Measurements from ENCODE around the gene KRT3.
A peak's percentile ranks its signal among the peaks of the same experiment; 100 is the strongest.
"Not testable (repeated sequence)": the region's sequence is repeated elsewhere in the genome, so short reads cannot be mapped to it uniquely, and the experiment has no call there.

KRT3 gene

DNA sequence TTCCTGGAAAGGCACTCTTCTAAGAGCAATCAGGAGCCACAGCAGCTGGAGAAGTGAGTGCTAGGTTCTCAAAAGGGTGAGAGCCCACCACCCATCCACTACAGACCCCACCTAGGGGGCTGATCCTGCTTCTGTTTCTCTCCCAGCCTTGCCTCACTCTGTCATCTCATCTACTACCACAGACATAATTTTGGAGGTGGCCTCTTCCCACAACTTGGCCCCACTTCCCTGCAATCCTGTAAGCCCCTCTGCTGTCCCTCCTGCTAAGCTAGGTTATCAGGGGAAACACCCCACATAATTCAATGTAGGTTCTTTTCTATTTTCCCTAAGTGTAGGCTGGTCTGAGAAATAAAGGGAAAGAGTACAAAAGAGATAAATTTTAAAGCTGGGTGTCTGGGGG is 35.3 kb downstream of the KRT3 start:
- no peak for DNase-seq (ENCODE audit: low read depth)

DNA sequence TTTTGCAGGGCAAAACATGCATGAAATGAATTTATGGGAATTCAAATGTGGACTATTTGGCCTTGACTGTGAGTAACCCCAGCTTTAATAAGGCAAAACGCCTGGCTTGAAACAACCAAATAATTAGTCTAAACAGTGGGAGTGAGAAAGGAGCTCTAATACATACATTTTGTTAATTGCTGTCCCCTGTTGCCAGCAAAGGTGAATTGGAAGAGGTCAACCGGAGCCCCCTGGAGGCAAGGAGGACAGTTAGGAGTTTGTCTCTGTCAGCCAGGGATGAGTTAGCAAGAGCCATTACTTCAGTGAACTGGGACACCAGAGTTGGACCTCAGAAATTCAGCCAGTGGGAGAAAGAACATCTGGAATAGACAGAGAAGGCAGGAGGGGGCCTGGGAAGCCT is 36.2 kb downstream of the KRT3 start:
- no peak for DNase-seq (ENCODE audit: low read depth)

DNA sequence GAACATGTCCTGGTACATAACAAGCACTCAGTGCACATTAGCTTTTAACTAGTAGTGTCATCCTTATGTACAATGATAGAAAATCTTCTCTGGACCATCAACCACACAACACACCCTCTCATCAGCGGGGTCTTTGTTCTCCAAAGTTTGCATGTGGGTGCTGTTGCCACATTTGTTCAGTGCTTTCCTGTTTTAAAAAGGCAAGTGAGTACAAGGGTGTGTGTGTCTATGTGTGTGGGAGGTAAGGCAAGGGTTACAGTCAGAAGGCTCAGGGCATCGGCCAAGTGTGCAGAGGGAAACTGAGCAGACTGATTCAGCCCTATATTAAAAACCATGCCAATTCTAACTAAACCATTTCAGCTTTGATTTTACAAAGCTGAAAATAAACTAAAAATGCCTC is 36.7 kb downstream of the KRT3 start:
- no peak for DNase-seq (ENCODE audit: low read depth)

DNA sequence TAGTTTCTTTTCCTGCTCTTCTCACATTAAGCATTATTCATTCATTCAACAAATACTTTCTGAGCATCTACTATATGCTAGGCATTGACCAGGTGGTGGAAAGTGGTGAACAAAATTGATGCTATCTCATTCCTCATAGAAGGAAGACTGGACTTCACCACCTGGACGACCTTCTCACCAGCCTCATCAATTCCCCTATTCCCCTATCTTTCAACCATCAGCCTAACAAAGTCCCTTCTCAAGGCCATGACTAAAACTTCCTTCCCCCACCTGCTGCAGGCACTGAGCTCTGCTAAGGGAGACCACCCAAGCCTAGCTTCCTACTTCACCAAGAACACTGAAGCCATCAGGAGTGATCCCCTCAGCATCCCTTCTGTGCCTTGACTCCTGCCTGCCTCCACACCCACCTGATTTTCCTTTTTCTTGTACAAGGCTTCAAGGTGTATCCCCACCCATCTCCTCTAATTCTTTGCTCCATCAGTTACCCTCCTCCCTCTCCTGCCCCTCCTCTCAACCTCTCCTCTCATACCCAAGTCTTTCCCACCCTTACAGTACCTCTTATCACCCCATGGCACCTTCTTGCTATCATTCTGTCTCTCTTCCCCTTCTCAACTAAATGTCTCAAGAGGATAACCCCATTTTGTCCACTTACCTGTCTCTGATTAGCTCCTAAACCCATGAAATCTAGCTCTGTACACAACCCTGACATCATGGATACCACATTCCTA is 38.3 kb downstream of the KRT3 start:
- DNase-seq (ENCODE audit: low read depth): no peak

DNA sequence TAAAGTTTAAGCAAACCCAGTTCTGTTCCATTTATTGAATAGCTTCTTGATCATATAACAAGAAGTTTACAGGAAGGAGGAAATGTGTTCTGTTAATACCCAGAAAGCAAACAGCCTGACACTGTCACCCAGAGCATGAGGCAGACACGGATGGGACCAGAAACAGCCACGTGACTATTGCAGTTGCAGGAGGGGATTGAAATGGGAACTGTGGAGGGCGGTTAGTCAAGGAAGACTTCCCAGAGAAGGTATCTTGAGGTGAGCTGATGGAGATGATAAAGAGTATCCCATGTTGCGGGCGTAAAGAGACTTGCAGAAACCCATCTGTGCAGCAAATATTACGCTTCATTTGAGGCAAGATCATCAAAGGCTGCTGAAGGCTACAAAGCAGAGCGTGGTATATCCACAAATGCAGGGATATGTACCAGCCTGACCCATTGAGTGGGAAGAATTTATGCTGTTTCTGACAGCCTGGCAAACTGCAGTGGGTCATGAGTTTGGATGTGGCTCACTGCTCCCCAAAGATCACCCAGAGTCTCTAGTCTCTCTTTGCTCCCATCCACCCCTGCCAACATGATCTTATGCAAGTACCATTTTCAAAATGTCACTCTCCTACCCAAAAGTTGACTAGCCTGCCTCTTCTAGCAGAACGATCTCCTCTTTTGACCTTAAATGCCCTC is 39.5 kb downstream of the KRT3 start:
- DNase-seq (ENCODE audit: low read depth): no peak

DNA sequence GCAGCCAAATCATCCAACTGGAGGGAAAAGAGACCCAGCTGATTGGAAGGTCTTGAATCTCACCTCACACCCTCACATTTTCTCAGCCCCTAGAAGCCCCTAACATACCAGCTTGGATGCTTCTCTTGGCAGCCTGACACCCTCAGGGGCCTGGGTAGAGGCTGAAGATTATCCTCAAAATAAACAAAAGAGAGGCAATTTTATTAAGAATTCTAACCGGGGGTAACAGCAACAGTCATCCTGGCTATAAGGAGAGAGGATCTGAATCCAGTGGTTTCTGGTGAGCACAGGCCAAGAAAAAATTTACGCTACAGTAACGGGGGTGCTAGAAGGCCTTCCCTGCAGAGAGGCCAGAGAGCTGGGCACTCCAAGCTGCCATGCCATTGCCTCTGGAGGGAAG is 40.4 kb downstream of the KRT3 start:
- no peak for DNase-seq (ENCODE audit: low read depth)

DNA sequence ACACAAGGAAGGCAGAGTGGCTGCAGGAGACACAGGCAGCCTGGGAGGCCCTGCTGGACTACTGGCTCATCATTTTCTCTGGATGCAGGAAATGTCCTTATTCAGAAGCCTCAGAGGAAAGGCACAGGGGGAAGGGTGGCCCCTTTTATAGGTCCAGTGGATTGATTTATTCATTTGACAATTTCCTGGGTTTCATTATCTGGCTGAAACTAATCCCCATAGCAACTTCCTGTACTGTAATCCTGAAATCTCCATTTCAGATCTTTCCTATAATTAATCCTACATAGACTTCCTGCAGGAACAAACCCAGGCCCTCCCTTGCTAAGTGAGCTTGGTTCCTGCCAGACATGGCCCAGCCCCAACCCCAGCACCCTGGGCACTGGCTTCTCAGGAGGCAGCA is 41.8 kb downstream of the KRT3 start:
- DNase-seq (ENCODE audit: low read depth): no peak

DNA sequence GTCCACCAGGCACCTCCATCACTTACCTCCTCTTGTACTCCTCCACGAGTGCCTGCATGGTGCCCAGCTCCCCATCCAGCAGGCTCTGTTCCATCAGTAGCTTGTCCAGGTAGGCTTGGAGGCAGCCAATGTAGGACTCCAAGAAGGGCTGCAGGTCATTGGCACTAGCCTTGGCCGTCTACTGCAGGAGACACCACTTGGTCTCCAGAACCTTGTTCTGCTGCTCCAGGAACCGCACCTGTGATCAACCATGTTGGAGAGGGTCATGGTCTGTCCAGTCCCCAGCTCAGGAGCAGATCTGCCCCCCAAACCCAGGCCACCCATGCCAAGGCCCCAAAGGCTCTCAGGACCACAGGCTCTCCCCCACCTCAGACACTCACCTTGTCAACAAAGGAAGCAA is 42.6 kb downstream of the KRT3 start:
- DNase-seq (ENCODE audit: low read depth): no peak

DNA sequence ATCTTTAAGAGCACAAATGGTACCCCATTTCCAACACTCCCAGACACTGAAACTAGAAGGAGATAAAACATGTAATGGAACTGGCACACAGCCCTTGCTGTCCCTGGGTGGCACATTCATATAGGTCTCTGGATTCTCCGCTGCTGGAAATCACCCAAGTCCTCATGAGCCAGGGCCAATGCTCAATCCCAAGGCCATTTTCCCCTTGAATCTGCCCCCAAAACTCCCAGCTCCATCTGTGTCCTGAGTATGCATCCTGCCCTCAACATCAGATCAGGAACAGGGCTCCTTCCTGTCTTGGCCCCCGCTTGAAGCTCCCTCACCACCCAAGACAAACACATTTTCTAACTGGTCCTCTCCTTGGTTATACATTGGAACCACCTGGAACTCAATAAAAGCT is 43.4 kb downstream of the KRT3 start:
- no peak for DNase-seq (ENCODE audit: low read depth)

DNA sequence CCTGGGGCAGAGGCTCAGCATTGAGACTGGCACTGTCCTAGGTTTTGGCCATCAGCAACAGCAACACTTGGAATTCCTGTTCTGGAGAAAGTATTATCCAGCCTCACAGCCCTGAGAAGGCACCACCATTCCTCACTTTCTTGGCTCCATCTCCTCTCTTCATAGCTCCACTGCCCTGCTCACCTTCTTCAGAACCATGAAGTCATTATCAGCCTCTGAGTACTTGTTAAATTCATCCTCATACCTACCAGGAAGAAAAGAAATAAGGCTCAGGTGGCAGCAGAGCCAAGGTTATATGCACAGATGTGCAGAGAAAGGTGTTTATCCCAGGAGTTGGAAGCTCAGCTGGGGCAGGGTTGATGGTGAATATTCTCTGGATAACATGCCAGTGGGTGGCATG is 44.1 kb downstream of the KRT3 start:
- no peak for DNase-seq (ENCODE audit: low read depth)

DNA sequence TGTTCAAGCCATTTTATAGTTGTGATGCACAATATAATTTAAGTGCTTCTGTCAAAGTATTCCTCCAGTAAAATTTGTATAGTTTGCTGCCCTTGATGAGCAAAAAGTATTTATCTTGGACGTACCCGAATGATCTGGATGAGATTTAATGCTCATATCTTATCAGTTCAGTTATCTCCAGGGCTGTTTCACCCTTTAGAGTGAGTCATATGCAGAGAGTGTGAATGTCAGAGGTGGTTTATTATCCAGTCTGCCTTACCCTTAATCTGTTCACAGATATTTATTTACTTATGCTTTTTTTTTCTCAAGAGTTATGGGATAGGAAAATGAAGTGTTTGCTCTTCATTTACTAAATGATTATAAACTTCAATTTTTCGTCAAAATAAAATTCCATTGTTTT is 45.4 kb downstream of the KRT3 start:
- DNase-seq (ENCODE audit: low read depth): not testable (repeated sequence)

DNA sequence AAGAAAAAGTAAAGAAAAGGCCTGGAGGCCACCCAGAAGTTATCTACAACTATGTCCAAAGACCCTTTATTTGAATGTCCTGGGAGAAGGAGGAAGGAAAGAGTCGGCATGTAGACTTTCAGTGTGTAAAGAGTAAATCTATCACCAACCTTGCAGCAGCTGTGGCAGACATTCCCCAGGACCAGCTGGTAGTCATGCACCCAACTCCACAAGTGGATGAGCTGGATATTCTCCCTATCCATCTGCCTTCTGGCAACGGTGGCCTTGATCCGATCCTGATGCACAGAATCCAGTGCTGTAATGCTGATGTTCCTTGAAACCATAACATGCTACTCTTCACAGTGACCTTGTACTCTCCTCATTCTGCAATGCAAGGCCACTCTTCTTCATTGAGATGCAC is 46.1 kb downstream of the KRT3 start:
- no peak for DNase-seq (ENCODE audit: low read depth)

DNA sequence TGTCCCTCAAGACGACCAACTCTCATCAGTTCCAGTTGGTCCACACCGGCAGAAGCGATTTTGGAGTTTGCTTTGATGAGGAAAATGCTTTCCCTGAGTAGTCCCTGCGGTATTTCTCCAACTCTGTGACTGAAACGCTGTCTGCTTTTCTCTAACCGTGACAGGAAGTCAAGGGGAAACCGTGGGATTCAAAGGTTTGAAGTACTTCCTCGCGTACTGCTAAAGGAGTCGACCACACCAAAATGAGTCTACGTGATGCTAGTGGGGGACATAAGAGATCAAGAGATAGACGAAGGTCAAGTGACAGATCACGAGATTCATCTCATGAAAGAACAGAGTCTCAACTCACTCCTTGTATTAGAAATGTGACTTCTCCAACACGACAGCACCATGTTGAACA is 47.3 kb downstream of the KRT3 start:
- no peak for DNase-seq (ENCODE audit: low read depth)

DNA sequence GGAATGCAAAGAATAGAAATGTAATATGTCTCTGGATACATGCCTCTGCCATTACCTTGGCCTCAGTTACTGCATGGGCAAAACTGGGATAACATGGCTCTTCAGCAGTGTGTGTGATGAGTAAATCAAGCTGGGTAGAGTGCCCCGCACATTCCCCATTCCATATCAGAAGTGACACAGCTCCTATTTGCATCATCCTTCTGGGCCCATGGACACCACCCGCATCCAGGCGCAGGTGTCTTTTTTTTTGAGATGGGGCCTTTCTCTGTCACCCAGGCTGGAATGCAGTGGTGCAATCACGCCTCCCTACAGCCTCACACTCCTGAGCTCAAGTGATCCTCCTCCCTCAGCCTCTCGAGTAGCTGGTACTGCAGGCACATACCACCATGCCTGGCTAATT is 50.4 kb downstream of the KRT3 start:
- DNase-seq (ENCODE audit: low read depth): no peak

DNA sequence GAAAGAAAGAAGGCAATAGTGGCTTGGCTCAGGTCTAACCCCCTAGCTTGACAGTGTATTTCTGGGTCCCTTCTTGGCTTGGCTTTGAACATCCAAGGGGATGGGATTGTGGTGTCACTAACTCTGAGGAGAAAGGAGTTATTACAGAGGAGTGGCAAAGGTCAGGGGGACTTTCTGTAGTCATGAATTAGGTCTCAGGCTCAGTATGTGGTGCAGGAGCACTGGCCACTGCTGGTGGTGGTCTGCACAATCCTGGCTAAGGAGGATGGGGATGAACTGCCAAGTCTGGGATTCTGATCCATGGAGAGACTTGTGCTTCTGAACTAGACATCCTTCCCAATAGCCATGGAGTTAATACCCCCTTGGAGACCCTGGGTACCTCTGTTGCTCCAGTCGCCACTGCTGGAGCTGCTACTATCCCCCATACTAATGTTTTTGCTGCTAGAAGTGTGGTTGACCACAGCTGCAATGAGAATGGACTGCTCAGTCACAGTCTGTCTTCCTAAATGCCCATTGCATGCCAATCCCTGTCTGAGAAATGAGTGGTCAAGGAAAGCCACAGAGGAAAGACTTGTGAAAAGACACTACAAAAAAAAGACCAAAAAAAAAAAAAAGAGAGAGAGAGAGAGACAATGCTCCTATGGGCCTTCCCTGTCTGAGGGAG is 51.3 kb downstream of the KRT3 start:
- DNase-seq (ENCODE audit: low read depth): no peak

DNA sequence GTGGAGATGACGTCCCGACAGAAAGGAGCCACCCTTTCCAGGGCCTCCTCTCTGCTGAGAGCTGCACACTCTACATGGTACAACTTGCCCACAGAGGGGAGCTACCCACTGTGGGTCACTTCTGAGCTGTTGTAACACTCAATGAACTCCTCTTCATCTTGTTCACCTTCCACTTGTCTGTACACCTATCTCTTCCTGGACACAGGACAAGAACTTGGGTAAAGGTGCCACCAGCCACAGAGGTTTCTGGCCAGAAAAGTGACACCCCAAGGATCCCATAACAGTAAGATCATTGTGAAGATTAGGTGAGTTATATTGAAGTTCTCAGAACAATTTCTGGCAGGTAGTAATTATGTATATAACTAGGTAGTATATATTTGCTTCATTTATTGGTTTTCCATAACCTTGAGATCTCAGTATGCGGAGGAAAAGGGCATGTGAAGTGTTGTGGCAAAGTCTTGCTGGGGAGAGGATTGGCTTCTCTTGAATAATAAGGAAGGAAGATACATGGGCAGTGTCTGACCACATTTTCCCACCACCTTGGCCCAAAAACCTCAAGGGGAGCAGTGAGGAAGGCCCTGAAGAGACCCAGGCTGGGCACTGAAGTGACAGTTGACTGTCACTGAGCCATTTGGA is 53.0 kb downstream of the KRT3 start:
- DNase-seq (ENCODE audit: low read depth): no peak

DNA sequence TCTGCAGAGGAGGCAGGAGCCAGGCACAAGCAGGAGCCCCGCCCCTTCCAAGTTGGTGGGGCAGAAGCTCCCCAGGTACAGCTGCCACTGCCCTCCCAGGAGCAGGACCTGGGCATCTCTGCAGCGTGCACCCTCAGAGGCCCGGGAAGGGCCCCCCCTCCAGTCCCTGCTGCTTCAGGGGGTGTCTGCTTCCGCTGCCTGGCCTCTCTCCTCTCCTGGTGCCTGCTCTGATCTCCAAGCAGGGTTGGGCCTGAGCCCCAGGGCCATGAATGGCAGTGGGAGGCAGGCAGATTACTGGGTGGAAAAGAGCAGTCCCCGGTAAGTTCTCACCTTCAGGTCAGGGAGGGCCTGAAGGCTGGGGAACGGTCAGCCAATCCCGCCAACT is 53.7 kb downstream of the KRT3 start:
- DNase-seq (ENCODE audit: low read depth): no peak

DNA sequence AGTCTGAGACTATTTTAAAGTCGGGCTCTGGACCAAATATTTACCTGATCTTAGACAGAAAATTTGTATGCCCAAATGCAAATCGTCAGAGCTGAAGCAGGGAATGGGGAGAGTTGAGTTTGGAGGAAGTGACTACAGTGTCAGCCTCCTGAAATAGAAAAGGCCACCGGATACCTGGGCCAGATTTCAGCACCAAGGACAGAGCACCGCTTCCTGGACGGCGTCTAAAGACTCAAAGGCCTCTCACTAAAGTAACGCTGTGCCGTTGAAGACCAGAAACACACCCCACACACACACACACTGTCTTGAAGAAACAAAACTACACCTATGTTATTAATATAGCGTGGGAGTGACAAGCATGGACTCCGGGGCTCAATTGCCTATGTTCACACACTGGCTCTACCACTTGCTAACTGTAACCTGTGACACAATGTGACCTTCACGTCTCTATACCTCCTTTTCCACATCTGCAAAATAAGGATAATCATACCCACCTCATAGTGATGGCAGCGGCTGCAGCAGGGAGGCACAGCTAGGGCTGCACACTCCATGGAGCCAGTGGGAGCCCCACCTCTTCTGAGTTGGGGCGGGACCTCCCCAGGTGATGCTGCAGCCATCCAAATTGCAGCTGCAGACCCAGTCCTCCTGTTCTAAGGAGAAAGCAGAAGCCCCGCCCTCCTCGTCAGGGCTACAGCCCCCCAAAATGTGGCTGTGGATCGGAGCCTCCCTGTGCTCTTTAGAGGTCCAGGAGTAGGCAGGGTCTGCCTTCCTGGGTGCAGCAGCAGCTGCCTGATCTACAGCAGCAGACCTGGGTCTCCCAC is 54.3 kb downstream of the KRT3 start:
- DNase-seq (ENCODE audit: low read depth): peak; percentile 54

DNA sequence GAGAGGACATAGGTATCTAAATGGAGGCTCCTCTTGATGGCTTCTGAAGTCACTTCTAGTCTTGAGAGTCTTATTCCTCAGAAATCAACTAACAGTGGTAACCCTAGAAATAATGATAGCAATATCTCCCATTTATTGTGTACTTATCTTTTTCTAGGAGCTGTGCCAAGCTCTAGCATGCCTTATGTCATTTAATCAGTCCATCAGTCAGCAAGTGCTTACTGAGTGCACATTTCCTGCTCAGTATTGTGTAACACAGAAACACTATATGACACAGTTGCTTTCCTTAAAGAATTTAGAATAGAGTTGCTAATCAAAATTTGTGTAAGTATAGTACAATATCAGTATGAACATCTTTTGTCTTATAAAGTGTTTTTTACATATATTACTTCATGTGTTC is 55.3 kb downstream of the KRT3 start:
- DNase-seq (ENCODE audit: low read depth): no peak

DNA sequence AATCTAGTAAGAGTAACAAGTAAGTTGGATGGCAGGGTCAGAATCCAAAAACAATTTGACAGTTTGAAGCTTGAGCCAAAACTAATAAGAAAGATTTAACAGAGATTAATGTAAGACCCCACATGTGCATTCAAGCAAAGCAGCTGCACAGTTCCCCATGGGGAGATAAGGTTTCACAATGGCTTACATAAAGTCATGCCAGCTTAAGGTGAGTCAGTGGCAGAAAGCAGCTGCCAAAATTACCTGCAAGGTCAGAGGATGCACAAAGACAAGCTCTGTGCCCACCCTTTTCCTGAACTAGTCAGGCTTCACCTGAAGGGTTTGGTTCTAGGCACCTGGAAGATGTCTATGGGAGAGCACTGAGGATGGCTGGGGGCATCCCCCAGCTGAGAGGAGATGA is 56.0 kb downstream of the KRT3 start:
- DNase-seq (ENCODE audit: low read depth): no peak
